B cell (primary cell): ENCODE measurements around the gene CLCF1. TPM values are rescaled to one million over a fixed set of nuclear protein-coding genes. Genes with fewer than 3 reads are reported as not detected.

Experiments used
- ATAC-seq: fragments of 200-7000 bp; cut with Tn5 transposase; one replicate; pipeline ENCODE4 v1.10.0; 2021; ENCODE audit warnings: low read depth, mild to moderate bottlenecking, moderate number of reproducible peaks, moderate library complexity
- CTCF ChIA-PET: fragments of 350-600 bp; sonication (Branson Sonifier 250); formaldehyde crosslinking; loops from one replicate; lab custom pipeline; 2021; ENCODE audit warnings: antibody characterized with exemption, inconsistent platforms; lab: Charles Lee
- POLR2A ChIA-PET: fragments of 350-600 bp; sonication (Branson Sonifier 250); formaldehyde crosslinking; loops from one replicate; lab custom pipeline; 2021; ENCODE audit warnings: antibody characterized with exemption; lab: Charles Lee
- DNase-seq: peaks from one replicate; pipeline ENCODE4 v3.0.0; 2013
- H2AFZ ChIP-seq: 2 replicates; pipeline ENCODE4 v1.6.1; 2012; ENCODE audit warnings: mild to moderate bottlenecking, low read depth, low read length; ENCODE audit not compliant: insufficient read depth, poor library complexity, severe bottlenecking
- H3K27ac ChIP-seq, 2 donors: 1 replicate in 1 of 2; 2 replicates in 1 of 2; pipeline ENCODE4 v1.5.1; 2012 to 2013; ENCODE audit warnings: low read length in 2 of 2, mild to moderate bottlenecking in 2 of 2, moderate library complexity in 1 of 2
- H3K27me3 ChIP-seq, 4 experiments: fragments of 200-600 bp in 1 of 4; sonication (generic) in 1 of 4; replicated peaks in 1 of 4; 1 replicate in 2 of 4; 2 replicates in 2 of 4; pipeline versions ENCODE4 v1.6.1 to v1.7.0; 2013 to 2016; ENCODE audit warnings: low read length in 3 of 4, mild to moderate bottlenecking in 2 of 4, mixed read lengths in 1 of 4, moderate library complexity in 1 of 4; ENCODE audit not compliant: insufficient read depth in 4 of 4, control insufficient read depth in 3 of 4; ENCODE audit errors: control extremely low read depth in 1 of 4
- H3K36me3 ChIP-seq, 2 experiments: replicated peaks in 1 of 2; 1 replicate in 1 of 2; 2 replicates in 1 of 2; pipeline versions ENCODE4 v1.6.1 to v1.7.1; 2013; ENCODE audit warnings: low read length in 1 of 2; ENCODE audit not compliant: insufficient read depth in 2 of 2, control insufficient read depth in 1 of 2; ENCODE audit errors: control extremely low read depth in 1 of 2, extremely low read depth in 1 of 2
- H3K4me1 ChIP-seq, 2 donors: fragments of 200-600 bp in 1 of 2; sonication (generic) in 1 of 2; 1 replicate in 1 of 2; 2 replicates in 1 of 2; pipeline versions ENCODE4 v1.5.1 to v1.6.1; 2013 to 2017; ENCODE audit warnings: low read length in 2 of 2; ENCODE audit not compliant: control insufficient read depth in 2 of 2, insufficient read depth in 2 of 2
- H3K4me2 ChIP-seq: replicated peaks from 2 replicates; pipeline ENCODE3; 2012; ENCODE audit warnings: mild to moderate bottlenecking, low read depth, low read length; ENCODE audit not compliant: poor library complexity, severe bottlenecking
- H3K4me3 ChIP-seq, 5 experiments: fragments of 200-600 bp in 1 of 5; sonication (generic) in 1 of 5; 1 replicate in 3 of 5; 2 replicates in 2 of 5; pipeline versions ENCODE4 v1.5.1 to v1.7.0; 2011 to 2016; ENCODE audit warnings: low read length in 4 of 5, mild to moderate bottlenecking in 4 of 5, low read depth in 2 of 5, control low read depth in 1 of 5, moderate library complexity in 1 of 5; ENCODE audit not compliant: insufficient read depth in 1 of 5; ENCODE audit errors: control extremely low read depth in 1 of 5, extremely low read depth in 1 of 5
- H3K79me2 ChIP-seq: fragments of 200-600 bp; sonication (generic); one replicate; pipeline ENCODE4 v1.6.0; 2016; ENCODE audit warnings: low read length; ENCODE audit not compliant: control insufficient read depth, insufficient read depth
- H3K9ac ChIP-seq: fragments of 200-600 bp; sonication (generic); 2 replicates; pipeline ENCODE4 v1.6.1; 2017; ENCODE audit warnings: mild to moderate bottlenecking, low read length, moderate library complexity
- H3K9me3 ChIP-seq, 3 donors: one replicate each; pipeline versions ENCODE4 v1.6.1 to v1.7.1; 2013; ENCODE audit warnings: low read length in 2 of 3; ENCODE audit not compliant: control insufficient read depth in 2 of 3, insufficient read depth in 1 of 3; ENCODE audit errors: control extremely low read depth in 1 of 3
- H4K20me1 ChIP-seq: 2 replicates; pipeline ENCODE4 v1.6.0; 2012; ENCODE audit warnings: mild to moderate bottlenecking, low read length; ENCODE audit not compliant: insufficient read depth, control insufficient read depth, poor library complexity, severe bottlenecking
- H3K27ac Mint-ChIP-seq: one replicate; pipeline ENCODE4 v1.8.0; 2021; ENCODE audit warnings: mixed read lengths
- H3K27me3 Mint-ChIP-seq: one replicate; pipeline ENCODE4 v1.8.0; 2021; ENCODE audit warnings: mixed read lengths
- H3K4me1 Mint-ChIP-seq: one replicate; pipeline ENCODE4 v1.8.0; 2021; ENCODE audit warnings: mixed read lengths
- H3K4me3 Mint-ChIP-seq: one replicate; pipeline ENCODE4 v1.8.0; 2021; ENCODE audit warnings: mixed read lengths
- H3K9me3 Mint-ChIP-seq: one replicate; pipeline ENCODE4 v1.8.0; 2022; ENCODE audit warnings: mixed read lengths; ENCODE audit not compliant: insufficient read depth
- EZH2 ChIP-seq: IDR thresholded peaks from 2 replicates; pipeline ENCODE4 v1.6.1; 2012; ENCODE audit warnings: borderline replicate concordance, low read depth, mild to moderate bottlenecking, moderate library complexity, low read length; ENCODE audit not compliant: insufficient read depth, poor library complexity, severe bottlenecking
- WGBS: methylation state at CpG from one replicate; pipeline ENCODE4 v1.1.5; 2013; ENCODE audit warnings: missing lambda C conversion rate; ENCODE audit not compliant: insufficient coverage; 5-methylcytosine and 5-hydroxymethylcytosine counted together
- intact Hi-C: fragments of 100-400 bp; cut with micrococcal nuclease; formaldehyde crosslinking; loops from one replicate; pipeline ENCODE4 v1.10.0; 2022
- polyA plus RNA-seq: library from polyadenylated mRNA; depleted of rRNA; stranded (reverse); fragments of >200 nt; gene quantifications from 2 replicates; pipeline ENCODE4 v1.2.3, GENCODE V29; 2012
- total RNA-seq, 2 donors: library from RNA; stranded (reverse); fragments of 120-200 nt in 1 of 2; gene quantifications; 1 replicate in 1 of 2; 2 replicates in 1 of 2; pipeline versions ENCODE4 v1.2.3 to v1.2.4, GENCODE V29; 2013 to 2022
- TF ChIP-seq, protein P1 (sequence below): fragments of 200-600 bp; IDR thresholded peaks from one replicate; pipeline ENCODE4 v1.8.0; 2022; ENCODE audit warnings: antibody characterized with exemption, mild to moderate bottlenecking

The CLCF1 gene
- total and polyA plus RNA-seq, 2 donors (not counting 1 experiment from before 2014, with no cell fraction given), result 29.1 to 44.6 TPM

GRCh38 chr11:67405196-67405567 lies 31.8 kb upstream of the CLCF1 start:
- CTCF ChIA-PET, result interaction anchor here (2.6 to 5.7 kb wide), 4 partner anchors 8 to 64 kb away, joined by 12 to 121 read pairs (median 56); partner anchors contain the start of gene TMEM134
- peak overlapping the region; percentile 89 for H3K4me2 ChIP-seq
- intact Hi-C loops, result loop anchor here (10.0 kb wide), 1 partner anchor 180 kb away; the partner anchor contains the start of gene GSTP1

More at GRCh38 chr11:67405196-67405567, 31.8 kb upstream of the CLCF1 start:
- Mint-ChIP-seq H3K9me3 (no peaks in the 10 kb centered on the region), H3K4me3 (peak overlapping the region; percentile 93), H3K4me1 (peaks cover 77% of the 10 kb centered on the region), H3K27me3 (no peaks in the 10 kb centered on the region), H3K27ac (peak overlapping the region; percentile 100)
- Histone ChIP-seq H3K9ac (peak overlapping the region; percentile 89), H3K27ac (peak overlapping the region; percentile 63 to 83), H3K79me2 (peaks cover 81% of the 10 kb centered on the region), H4K20me1 (peaks cover 60% of the 10 kb centered on the region), H3K36me3 (peaks cover 0 to 54% of the 10 kb centered on the region in 2 experiments), H3K27me3 (no peaks in the 10 kb centered on the region), H3K9me3 (peaks cover 0 to 2% (median 0%) of the 10 kb centered on the region in 3 donors), H2AFZ (no peak overlapping the region), H3K4me1 (peaks cover 81 to 88% of the 10 kb centered on the region in 2 donors), H3K4me3 (peak overlapping the region in 4 of 5 experiments; percentile 92 to 99 (median 98))
- WGBS, result 92% methylated on average over 4 of the region's 6 CpGs
- no peak for TF ChIP-seq EZH2
- TF ChIP-seq, protein P1, sequence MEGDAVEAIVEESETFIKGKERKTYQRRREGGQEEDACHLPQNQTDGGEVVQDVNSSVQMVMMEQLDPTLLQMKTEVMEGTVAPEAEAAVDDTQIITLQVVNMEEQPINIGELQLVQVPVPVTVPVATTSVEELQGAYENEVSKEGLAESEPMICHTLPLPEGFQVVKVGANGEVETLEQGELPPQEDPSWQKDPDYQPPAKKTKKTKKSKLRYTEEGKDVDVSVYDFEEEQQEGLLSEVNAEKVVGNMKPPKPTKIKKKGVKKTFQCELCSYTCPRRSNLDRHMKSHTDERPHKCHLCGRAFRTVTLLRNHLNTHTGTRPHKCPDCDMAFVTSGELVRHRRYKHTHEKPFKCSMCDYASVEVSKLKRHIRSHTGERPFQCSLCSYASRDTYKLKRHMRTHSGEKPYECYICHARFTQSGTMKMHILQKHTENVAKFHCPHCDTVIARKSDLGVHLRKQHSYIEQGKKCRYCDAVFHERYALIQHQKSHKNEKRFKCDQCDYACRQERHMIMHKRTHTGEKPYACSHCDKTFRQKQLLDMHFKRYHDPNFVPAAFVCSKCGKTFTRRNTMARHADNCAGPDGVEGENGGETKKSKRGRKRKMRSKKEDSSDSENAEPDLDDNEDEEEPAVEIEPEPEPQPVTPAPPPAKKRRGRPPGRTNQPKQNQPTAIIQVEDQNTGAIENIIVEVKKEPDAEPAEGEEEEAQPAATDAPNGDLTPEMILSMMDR, result no peak
- POLR2A ChIA-PET, result interaction anchor here (2.7 to 6.8 kb wide), 6 partner anchors 8 to 62 kb away, joined by 8 to 195 read pairs (median 97); partner anchors contain the start of genes CARNS1, PTPRCAP, RPS6KB2 and TMEM134
- ATAC-seq, result no peak
- DNase-seq, result no peak
